SU-DHL-6 (cell line): ENCODE results near the gene APOD.
"Not testable (repeated sequence)": the region's sequence is repeated elsewhere in the genome, so short reads cannot be mapped to it uniquely, and the experiment has no call there.

Source experiments
- CTCF ChIP-seq: fragments of 200-600 bp; sonication (generic); IDR thresholded peaks from one replicate; pipeline ENCODE4 v1.5.1; 2017; ENCODE audit warnings: antibody characterized with exemption, mild to moderate bottlenecking, low read length, moderate library complexity; ENCODE audit not compliant: insufficient read depth, poor library complexity, severe bottlenecking
- EZH2phosphoT487 ChIP-seq: fragments of 200-600 bp; sonication (generic), shearing (Covaris generic); conservative IDR thresholded peaks from 2 replicates; pipeline ENCODE4 v1.6.1; 2018; ENCODE audit warnings: mild to moderate bottlenecking, antibody characterized with exemption, low read length, moderate library complexity, mixed read lengths

GRCh38 chr3:195599516-195599915 lies 15.8 kb upstream of the APOD start:
- TF ChIP-seq CTCF, EZH2phosphoT487: not testable (repeated sequence)
